CMK (cell line): ENCODE data around the gene TNFRSF8.

Source experiments
- DNase-seq: peaks from one replicate; pipeline ENCODE4 v3.0.0-alpha.2; 2010; ENCODE audit warnings: low read depth

Gene TNFRSF8

DNA sequence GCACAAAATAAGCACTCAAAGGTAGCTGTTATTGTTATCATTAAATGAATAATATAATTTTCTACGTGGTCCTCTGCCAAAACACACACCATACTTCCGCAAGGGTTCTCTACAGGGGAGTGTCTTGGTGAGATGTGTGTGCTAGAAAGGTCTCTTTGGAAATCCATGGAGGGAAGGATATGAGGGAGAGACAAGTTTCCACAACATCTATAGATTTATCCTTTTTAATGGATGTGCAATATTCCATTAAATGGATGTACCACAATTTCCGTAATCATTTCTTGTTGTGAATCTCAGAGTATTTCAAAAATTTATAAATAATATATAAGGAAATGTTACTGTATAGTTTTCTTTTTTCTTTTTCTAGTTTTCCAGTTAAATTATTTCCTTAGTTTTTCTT is 2.6 kb upstream of the TNFRSF8 start:
- DNase-seq: no peak

DNA sequence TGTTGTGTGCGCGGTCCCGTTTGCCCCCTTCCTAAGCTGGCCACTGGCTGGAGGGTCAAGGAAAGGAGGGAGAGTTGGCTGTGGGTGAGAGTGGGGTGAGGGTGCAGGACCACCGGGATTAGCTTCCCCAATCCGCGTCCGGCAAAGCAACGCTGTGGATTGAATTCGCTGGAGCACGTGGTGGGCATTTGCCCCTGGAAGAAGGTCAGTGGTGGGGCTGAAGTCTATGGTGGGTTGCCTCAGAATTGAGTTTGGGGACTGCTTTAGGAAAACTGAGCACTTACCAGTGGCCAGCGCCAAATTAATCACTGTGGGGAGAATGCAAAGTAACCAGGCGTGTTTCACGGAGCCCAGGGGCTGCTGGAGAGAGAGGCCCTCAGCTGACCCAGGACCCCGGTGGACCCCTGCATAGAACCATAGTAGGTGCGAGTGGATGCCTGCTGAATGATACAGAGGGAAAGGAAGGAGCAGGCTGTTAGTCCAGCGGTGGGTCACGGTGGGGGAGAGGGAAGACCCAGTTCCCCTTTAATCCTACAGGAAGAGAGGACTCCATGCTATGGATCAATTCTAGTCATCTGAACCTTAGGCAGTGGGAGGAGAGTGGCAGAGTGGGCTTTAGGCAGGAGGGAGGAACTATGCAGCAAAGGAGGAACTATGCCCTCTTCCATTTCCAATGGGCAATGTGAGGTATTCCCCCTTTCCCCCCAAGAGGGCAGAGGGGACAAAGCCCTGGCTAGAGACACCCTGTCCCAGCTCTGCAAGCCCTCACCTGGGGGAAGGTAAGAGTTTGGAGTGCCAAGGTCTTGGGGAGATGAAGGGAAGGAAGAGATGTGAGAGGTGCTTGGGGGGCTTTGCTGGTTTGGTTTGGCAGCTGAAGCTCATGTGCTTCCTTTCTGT is 1.2 kb downstream of the TNFRSF8 start:
- DNase-seq: no peak

DNA sequence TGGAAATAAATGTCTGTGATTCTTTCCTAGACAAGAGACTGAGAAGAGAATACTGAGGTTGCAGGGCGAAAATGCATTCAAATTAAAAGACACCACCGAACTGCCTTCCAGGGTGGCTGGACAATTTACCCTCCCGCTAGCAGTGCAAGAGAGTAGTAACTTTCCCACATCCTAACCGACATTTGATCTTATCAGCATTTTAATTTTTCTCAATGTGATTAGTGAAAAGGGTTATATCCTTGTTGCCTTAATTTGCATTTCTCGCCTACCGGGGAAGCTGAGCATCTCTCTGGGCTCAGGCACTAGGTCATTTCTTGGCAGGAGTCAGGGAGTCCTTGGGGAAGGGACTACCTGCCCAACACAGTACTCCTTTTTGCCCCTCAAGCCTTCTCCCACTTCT is 2.8 kb downstream of the TNFRSF8 start:
- DNase-seq: no peak

DNA sequence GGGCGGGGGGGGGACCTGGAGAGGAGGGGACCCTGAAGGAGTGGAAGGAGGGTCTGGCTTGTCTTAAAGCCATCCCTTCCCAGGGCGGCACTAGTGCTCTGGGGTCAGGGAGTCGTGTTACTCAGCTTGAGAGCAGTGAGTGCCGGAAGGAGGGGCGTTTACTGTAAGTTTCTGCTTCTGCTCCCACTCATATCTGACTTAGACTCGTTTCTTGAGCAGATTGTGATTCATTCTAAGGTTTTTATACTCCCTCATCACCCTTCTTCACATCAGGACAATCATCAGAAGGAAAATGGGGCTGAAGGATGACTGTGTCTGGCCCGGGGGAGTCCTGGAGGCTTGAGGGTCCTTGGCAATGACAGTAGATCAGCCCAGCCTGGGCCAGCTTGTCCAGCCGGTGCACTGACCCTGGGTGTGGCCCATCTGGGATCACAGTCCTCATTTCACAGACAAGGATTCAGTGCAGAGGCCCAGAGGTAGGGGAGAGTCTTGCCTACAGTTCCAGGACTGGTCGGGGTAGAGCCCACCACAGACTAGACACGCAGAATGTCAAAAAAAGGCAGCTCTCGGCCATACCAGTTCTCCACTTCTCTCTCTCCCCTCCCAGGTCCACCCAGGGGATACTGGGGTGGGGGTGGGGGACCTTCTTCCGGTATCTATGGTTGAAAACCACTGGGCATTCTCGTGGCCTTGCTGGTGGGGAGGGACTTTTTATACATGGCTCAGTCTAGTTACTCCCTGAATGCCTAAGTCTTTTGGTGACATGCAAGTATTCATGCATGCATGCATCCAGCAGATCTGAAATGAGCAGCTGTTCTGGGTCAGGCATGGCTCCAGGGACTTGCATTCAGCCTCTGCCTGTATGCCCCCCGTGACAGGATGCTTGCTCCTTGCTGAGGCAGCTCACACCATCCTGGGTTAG is 5.1 kb downstream of the TNFRSF8 start:
- DNase-seq: no peak

DNA sequence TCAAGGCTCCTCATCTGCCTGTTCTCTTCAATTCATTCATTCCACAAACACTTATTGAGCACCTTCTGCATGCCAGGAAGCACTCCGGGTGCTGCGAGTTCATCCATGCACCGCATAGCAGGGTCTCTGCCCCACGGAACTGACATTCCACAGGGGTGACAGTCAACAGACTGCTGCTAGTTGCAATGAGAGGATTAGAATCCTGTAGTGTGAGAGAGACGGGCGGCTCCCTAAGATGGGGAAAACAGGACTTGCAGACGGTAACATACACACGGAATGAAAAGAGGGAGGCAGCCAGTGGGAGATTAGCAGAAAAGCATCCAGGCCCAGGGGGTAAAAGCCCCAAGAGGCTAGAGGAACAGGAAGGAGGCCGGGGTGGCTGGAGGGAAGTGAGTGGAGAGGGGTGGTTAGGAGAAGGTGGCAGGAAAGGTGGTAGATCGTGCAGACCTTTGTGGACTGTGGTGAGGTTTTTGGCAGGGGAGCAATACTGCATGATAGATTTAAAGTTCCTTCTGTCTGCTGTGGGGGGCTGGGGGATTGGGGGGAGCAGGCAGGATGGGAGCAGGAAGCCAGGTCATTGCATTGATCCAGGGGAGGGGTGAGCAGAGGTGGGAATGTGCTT is 6.6 kb downstream of the TNFRSF8 start:
- no peak for DNase-seq

DNA sequence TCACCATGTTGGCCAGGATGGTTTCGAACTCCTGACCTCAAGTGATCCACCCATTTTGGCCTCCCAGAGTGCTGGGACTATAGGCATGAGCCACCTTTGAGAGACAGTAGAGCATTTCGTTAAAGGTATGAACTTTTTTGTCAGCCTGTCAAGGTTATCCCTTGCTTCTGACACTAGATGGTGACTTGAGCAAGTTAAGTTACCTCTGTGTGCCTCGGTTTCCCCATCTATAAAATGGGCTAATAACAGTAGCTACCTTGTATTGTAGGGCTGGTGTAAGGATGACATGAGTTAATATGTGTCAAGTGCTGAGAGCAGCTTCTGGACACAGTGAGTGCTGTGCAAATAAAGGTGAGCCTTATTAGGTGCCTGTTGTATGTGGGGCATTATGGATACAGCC is 8.8 kb downstream of the TNFRSF8 start:
- DNase-seq: no peak

DNA sequence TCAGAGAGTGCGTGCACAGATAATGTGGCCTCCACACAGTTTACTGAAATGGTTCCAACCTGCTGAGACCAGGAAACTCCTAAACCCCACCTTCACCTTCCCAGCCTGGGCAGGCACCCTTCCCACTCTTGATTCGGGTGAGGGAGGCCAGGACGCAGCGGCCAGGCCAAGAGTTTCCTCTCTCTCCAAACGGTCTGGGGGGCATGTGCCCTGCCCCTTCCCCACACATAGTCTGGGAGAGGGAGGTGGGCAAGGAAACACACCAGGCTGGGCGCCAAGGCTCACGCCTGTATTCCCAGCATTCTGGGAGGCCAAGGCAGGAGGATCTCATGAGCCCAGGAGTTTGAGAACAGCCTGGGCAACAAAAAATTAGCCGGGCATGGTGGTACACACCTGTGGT is 9.6 kb downstream of the TNFRSF8 start:
- DNase-seq: no peak

DNA sequence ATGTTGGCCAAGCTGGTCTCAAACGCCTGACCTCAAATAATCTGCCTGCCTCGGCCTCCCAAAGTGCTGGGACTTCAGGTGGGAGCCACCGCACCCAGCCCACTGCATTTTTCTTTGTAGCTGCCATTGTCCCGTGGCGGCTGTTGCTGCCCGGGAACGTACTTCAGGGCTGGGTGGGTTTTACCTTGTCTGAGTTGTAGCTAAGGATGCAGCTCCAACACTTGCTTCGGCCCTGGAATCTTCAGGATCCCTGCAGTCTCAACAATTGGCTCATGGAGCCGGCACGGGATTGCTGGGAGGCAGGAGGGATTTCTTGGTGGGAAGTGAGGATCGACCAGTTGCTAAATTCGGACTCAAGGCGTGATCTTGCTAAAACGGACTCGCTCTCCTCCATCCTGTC is 10.7 kb downstream of the TNFRSF8 start:
- DNase-seq: no peak

DNA sequence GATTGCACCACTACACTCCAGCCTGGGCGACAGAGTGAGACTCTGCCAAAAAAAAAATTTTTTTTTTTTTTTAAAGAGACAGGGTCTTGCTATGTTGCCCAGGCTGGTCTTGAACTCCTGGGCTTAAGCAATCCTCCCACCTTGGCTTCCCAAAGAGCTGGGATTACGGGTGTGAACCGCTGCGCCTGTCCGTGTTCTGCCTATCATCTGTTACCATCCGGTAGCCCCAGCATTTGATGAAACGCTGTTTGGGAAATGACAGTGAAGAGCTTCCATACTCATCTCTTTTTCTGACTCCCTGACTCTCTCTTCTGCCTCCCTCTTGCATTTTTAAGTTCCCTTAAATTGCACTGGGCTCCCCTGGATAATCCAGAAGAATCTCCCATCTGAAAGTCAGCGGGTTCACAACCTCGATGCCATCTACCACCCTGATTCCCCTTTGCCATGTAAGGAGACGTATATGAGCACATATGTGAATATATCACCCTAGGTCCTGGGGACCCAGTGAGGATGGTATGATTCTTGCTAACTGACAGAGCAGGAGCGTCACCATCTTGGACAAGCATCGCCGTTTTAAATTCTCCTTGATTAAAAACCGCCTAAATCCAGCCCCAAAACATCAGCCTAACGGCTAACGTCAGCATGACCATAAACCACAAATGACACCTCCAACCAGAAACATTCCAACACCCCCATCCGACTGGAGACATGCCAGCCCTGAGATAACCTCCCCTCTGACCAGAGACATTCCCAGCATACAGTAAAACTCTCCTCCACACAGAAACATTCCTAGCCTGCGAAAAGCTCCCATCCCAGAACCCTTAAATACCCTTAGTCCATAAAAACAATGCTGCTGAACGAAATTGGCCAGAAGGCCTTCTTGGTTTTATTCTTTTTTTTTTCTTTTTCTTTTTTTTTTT is 12.4 kb downstream of the TNFRSF8 start:
- no peak for DNase-seq

DNA sequence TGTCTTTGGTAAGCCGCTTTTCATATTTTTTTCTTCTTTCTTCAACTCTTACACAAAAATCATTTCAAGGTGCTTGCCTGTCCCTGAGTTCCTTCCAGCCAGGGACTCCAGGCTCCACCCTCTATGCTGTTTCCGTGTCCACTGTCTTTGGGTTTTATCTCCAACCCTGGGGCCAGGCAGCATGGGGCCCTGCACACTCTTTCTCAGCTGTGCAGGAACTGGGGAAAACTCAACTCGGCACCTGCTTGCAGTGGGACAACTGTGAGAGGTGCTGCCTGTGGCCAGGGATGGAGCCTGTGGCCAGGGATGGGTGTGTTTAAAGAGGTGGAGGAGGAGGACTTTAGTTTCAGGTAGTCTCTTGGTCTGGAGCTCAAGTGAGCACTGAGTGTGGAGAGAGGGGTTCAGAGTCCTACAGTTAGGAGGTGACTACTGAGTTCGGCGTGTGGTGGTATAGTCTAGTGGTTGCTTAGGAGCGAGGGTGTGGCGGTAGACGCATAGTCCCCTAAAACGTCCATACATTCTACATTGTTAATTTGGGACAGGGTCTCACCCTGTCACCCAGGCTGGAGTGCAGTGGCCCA is 13.4 kb downstream of the TNFRSF8 start:
- DNase-seq: no peak

DNA sequence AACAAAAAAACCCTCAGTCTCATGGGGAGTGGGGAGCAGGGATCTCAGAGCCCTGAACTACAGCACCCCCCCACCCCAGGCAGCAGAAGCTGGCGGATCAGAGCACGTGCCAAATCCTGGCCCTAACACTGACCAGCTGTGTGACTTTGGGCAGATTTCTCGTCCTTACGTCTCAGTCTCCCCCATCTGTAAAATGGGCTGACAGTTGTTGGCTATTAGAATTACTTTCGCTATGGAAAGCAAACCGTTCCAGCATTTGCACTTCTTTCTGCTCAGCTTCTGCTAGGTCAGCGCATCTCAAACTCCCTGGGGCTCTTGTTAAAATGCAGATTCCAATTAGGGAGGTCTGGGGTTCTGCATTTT is 15.5 kb downstream of the TNFRSF8 start:
- no peak for DNase-seq

DNA sequence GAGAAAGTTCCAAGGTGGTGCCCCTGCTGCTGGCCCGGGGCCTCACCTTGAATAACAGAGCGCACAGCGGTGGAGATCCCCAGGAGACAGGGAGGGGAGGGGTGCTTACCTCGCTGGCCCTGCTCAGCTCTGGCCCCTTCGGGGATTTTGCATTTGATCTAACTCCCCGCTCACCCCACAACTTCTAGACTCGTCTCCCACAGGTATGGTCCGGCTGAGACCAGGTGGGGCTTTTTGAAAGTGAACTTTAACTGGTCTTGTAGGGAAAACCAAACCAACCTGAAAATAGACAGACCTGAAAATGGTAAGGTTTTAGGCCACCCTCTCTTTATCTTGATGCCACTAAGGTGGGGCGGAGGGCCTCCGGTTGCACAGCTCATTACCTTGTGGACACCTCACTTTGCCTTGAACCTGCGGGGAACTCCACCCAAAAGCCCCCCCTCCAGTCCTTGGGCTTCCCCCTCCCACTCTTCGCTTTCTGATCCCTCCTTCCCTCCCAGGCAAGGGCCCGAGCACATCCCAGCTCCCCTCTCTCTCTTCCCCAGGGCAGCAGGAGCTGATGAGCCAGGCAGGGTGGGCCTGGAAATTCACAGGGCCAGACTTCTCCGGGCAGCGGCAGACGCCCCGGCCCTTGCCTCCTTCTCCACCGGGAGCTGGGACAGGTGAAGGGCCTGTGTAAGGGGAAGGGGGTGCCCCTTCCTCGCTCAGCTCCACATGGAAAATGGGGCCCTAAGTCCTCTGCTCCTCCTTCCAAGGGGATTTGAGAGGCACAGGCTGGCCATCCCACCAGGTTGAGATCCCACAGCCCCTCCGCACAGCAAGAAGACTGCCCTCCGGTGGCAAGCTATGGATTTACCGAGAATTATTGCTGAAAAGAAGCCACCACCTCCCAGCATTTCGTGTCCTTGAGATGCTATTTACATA is 16.1 kb downstream of the TNFRSF8 start:
- DNase-seq: no peak

DNA sequence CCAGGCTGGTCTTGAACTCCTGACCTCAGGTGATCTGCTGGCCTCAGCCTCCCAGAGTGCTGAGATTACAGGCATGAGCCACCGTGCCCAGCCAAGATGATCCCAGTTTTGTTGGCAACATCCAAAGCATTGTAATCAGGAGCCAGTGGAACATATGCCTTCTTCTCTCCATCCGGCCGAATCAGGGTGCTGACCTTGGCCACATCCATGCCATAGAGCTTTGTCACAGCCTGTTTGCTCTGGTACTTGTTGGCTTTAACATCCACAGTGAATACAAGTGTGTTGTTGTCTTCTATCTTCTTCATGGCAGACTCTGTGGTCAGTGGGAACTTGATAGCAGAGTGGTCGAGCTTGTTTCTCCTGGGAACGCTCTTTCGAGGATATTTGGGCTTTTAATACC is 17.1 kb downstream of the TNFRSF8 start:
- DNase-seq: no peak

DNA sequence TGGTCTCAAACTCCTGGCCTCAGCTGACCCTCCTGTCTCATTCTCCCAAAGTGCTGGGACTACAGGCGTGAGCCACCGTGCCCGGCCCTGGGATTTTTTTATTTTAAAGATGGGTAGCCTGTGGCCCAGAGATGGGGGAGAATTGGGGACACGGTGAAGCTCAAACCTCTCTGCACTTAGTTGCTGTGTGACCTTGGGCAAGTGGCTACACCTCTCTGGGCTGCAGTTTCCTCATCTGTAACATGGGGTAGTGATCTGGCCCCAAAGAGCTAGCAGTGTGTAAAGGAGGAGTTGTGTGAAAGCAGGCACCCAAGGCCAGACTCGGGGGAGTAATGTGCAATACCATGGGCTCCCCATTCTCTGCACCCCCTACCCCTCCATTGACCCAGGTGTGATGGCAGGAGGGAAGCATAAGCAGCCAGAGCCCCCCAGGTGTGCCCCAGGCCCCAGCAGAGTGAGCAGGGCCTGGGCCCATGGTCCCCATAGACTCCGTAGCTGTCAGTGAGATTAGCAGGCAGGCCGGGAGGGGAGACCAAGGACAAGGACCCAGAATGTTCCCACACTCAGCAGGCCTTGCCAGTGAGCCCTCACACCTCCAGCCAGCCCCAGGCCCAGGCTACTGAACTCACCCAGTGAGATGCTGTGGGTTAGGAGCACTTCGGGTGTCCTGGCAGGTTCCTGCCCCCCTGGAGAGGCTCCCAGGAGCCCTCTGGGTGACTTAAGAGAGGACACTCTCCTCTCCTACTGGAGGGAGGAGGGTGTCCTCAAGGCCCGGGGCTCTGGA is 17.9 kb downstream of the TNFRSF8 start:
- DNase-seq: no peak

DNA sequence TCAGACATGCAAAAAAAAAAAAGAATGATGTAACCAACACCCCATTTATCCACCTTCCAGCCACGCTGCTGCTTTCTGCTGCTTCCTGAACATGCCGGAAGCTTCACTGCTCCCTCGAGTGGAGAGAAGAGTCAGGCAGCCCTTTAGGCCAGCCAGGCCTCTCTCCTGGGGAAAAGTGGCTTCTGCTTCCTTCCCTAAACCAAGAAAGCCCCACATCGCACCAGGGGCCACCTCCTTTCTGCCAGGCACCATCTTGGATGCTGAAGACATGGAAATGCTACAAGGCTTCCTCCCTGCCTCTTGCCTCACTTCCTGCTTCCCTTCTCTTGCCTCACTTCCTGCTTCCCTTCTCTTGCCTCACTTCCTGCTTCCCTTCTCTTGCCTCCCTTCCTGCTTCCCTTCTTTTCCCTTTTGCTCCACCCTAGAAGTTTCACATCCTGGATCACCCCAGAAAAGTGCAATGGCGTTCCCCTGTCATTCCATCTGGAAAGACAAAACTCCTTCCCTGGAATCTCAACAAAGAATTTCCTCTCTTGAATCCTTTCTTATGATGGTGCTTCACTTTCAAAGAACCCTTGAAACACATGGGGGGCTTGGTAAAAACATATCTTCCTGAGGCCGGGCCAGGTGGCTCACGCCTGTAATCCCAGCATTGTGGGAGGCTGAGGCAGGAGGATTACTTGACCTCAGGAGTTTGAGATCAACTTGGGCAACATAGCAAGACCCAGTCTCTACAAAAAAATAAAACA is 18.7 kb downstream of the TNFRSF8 start:
- DNase-seq: no peak

DNA sequence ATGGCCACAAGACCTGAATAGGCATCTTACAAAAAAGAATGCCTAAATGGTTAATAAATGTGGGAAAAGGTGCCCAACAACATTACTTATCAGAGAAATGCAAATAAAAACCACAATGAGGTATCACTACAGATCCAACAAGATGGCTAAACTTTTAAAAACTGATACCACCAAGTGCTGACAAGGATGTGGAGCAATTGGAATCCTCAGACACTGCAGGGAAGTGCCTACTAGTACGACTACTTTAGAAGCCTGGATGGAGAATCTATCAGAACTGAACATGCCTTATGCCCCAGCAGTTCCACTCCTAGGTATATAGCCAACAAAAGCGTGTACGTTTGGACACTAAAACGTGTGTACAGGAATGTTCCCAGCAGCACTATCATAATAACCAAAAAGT is 19.9 kb downstream of the TNFRSF8 start:
- DNase-seq: no peak

DNA sequence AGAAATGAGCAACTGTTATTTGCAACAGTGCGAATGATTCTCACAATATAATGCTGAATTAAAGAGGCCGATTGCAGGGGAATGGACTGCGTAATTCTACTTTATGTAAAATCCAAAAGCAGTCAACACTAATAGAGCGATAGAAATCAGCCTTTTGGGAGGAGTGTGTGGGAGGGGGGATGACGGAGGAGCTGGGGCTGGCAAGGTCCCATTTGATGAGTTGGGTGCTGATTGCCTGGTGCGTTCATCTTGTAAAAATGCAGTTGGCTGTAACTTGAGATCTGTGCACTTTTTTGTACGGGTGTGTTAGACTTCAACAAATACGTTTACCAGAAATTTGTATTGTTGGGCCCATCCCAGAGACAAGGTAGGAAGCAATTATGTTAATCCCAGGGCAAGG is 20.7 kb downstream of the TNFRSF8 start:
- DNase-seq: no peak

DNA sequence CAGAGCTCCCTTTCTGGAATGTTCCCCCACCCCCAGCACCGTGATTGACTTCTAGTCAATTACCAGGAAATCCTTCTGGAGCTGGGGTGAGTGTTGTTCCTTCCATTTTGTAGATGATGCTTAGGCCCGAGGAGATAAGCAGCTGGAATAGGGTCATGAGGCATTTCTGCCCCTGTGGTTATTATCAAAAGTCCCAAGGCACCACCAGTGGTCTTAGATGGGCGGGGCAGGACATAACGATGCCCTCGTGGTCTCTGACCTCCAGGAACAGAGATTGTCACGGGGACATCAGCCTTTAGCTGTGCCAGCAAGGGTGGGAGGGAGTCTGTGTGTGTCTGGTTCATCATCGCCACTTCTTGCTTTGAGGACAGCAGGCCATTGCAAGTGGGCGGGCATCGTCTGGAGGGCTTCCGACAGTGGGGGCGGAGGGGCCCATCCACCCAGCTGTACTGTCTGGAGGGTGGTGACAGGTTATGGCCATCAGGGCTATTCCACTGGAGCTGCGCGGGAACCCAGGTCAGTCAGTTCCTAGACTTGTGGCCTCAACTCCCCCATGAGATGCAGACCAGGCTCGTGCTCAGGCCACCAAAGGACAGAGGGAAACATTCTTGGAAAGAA is 22.6 kb downstream of the TNFRSF8 start:
- peak; percentile 74 for DNase-seq
